Activated naive CD4-positive, alpha-beta T cell treated with anti-CD3 and anti-CD28 coated beads for 36 hours (primary cell): ENCODE data around the gene DGCR2. TPM values are rescaled to one million over a fixed set of nuclear protein-coding genes. Genes with fewer than 3 reads are reported as not detected.
"Not testable (repeated sequence)": the region's sequence is repeated elsewhere in the genome, so short reads cannot be mapped to it uniquely, and the experiment has no call there.

ENCODE experiments used
- CTCF ChIA-PET: fragments of 350-600 bp; sonication (Branson Sonifier 250); formaldehyde crosslinking; loops from one replicate; lab custom pipeline; 2021; ENCODE audit warnings: antibody characterized with exemption; lab: Charles Lee
- DNase-seq: peaks from one replicate; pipeline ENCODE4 v3.0.0-alpha.2; 2020
- H3K27ac Mint-ChIP-seq: one replicate; pipeline ENCODE4 v1.8.0; 2021; ENCODE audit warnings: mild to moderate bottlenecking, mixed read lengths
- H3K27me3 Mint-ChIP-seq: one replicate; pipeline ENCODE4 v1.8.0; 2021; ENCODE audit warnings: low read depth, mixed read lengths
- H3K36me3 Mint-ChIP-seq: one replicate; pipeline ENCODE4 v1.8.0; 2021; ENCODE audit warnings: low read depth, mixed read lengths
- H3K4me1 Mint-ChIP-seq: one replicate; pipeline ENCODE4 v1.8.0; 2021; ENCODE audit warnings: low read depth, mixed read lengths
- H3K4me3 Mint-ChIP-seq: one replicate; pipeline ENCODE4 v1.8.0; 2021; ENCODE audit warnings: mild to moderate bottlenecking, moderate library complexity, mixed read lengths
- H3K9me3 Mint-ChIP-seq: one replicate; pipeline ENCODE4 v1.8.0; 2021; ENCODE audit warnings: mixed read lengths
- intact Hi-C: fragments of 100-400 bp; cut with micrococcal nuclease; formaldehyde crosslinking; loops from one replicate; pipeline ENCODE4 v1.15.1; 2023
- total RNA-seq, 2 experiments: library from RNA; stranded (reverse); gene quantifications; one replicate each; pipeline ENCODE4 v1.2.3, GENCODE V29; 2021

The DGCR2 gene
- total RNA-seq, 2 experiments from 2014 or later: 15.4 to 16.4 TPM

- no peak overlapping the region for H3K27ac Mint-ChIP-seq
- H3K4me1 Mint-ChIP-seq: peaks cover 18% of the 10 kb centered on the region
- H3K36me3 Mint-ChIP-seq: peaks cover 7% of the 10 kb centered on the region
- no peaks in the 10 kb centered on the region for H3K27me3 Mint-ChIP-seq
- intact Hi-C loops: no loop called here
- no peak for DNase-seq
- CTCF ChIA-PET: interaction anchor here (1.2 kb wide), 1 partner anchor 14 kb away, joined by 5 read pairs; no protein-coding TSS in a partner anchor
- H3K9me3 Mint-ChIP-seq: no peaks in the 10 kb centered on the region
- H3K4me3 Mint-ChIP-seq: no peak overlapping the region
These were observed 25.7 kb downstream of the DGCR2 start for GRCh38 chr22:19096555-19096954.

GRCh38 chr22:19094393-19094997, 27.7 kb downstream of the DGCR2 start:
- Mint-ChIP-seq H3K27ac (no peak overlapping the region), H3K4me1 (peaks cover 17% of the 10 kb centered on the region), H3K27me3 (no peaks in the 10 kb centered on the region), H3K36me3 (peaks cover 6% of the 10 kb centered on the region), H3K4me3 (no peak overlapping the region), H3K9me3 (no peaks in the 10 kb centered on the region)
- CTCF ChIA-PET: no interaction called here
- DNase-seq: no peak
- intact Hi-C loops: no loop called here

GRCh38 chr22:19092725-19093124, 29.5 kb downstream of the DGCR2 start:
- Mint-ChIP-seq H3K36me3 (peaks cover 11% of the 10 kb centered on the region), H3K4me1 (peaks cover 7% of the 10 kb centered on the region), H3K4me3 (no peak overlapping the region), H3K27me3 (no peaks in the 10 kb centered on the region), H3K9me3 (no peaks in the 10 kb centered on the region), H3K27ac (peak overlapping the region; percentile 46)
- intact Hi-C loops: no loop called here
- CTCF ChIA-PET: interaction anchor here (0.6 kb wide), 1 partner anchor 12 kb away, joined by 3 read pairs; no protein-coding TSS in a partner anchor
- no peak for DNase-seq

GRCh38 chr22:19090586-19091127, 31.6 kb downstream of the DGCR2 start:
- intact Hi-C loops: no loop called here
- H3K9me3 Mint-ChIP-seq: no peaks in the 10 kb centered on the region
- peaks cover 9% of the 10 kb centered on the region for H3K36me3 Mint-ChIP-seq
- H3K4me1 Mint-ChIP-seq: peaks cover 8% of the 10 kb centered on the region
- H3K27ac Mint-ChIP-seq: no peak overlapping the region
- no peak overlapping the region for H3K4me3 Mint-ChIP-seq
- no peaks in the 10 kb centered on the region for H3K27me3 Mint-ChIP-seq
- DNase-seq: no peak
- CTCF ChIA-PET: no interaction called here

GRCh38 chr22:19090183-19090582, 32.0 kb downstream of the DGCR2 start:
- Mint-ChIP-seq H3K27ac (no peak overlapping the region), H3K4me3 (no peak overlapping the region), H3K27me3 (no peaks in the 10 kb centered on the region), H3K4me1 (peaks cover 11% of the 10 kb centered on the region), H3K9me3 (no peaks in the 10 kb centered on the region), H3K36me3 (peaks cover 12% of the 10 kb centered on the region)
- DNase-seq: no peak
- CTCF ChIA-PET: no interaction called here
- intact Hi-C loops: no loop called here

- Mint-ChIP-seq H3K4me3 (no peak overlapping the region), H3K27me3 (no peaks in the 10 kb centered on the region), H3K27ac (peak overlapping the region; percentile 67), H3K4me1 (peaks cover 11% of the 10 kb centered on the region), H3K9me3 (no peaks in the 10 kb centered on the region), H3K36me3 (peaks cover 14% of the 10 kb centered on the region)
- DNase-seq: no peak
- CTCF ChIA-PET: interaction anchor here (0.5 kb wide), 1 partner anchor 116 kb away, joined by 3 read pairs; no protein-coding TSS in a partner anchor
- intact Hi-C loops: no loop called here
These were observed 33.2 kb downstream of the DGCR2 start for GRCh38 chr22:19088866-19089595.

- Mint-ChIP-seq H3K9me3 (no peaks in the 10 kb centered on the region), H3K4me3 (no peak overlapping the region), H3K27ac (no peak overlapping the region), H3K36me3 (peaks cover 14% of the 10 kb centered on the region), H3K4me1 (peaks cover 9% of the 10 kb centered on the region), H3K27me3 (no peaks in the 10 kb centered on the region)
- CTCF ChIA-PET: no interaction called here
- no peak for DNase-seq
- intact Hi-C loops: no loop called here
These were observed 35.3 kb downstream of the DGCR2 start for GRCh38 chr22:19086896-19087295.

- Mint-ChIP-seq H3K27me3 (no peaks in the 10 kb centered on the region), H3K9me3 (no peaks in the 10 kb centered on the region), H3K4me1 (peaks cover 8% of the 10 kb centered on the region), H3K36me3 (peaks cover 14% of the 10 kb centered on the region), H3K27ac (no peak overlapping the region), H3K4me3 (no peak overlapping the region)
- intact Hi-C loops: no loop called here
- no peak for DNase-seq
- CTCF ChIA-PET: no interaction called here
These were observed 35.8 kb downstream of the DGCR2 start for GRCh38 chr22:19086417-19086816.

GRCh38 chr22:19085233-19085718, 36.9 kb downstream of the DGCR2 start:
- Mint-ChIP-seq H3K4me1 (peaks cover 8% of the 10 kb centered on the region), H3K27ac (no peak overlapping the region), H3K9me3 (no peaks in the 10 kb centered on the region), H3K27me3 (no peaks in the 10 kb centered on the region), H3K4me3 (no peak overlapping the region), H3K36me3 (peaks cover 14% of the 10 kb centered on the region)
- intact Hi-C loops: no loop called here
- DNase-seq: no peak
- CTCF ChIA-PET: no interaction called here

GRCh38 chr22:19084586-19084985, 37.6 kb downstream of the DGCR2 start:
- H3K27ac Mint-ChIP-seq, H3K4me3 Mint-ChIP-seq, intact Hi-C loops, DNase-seq, H3K9me3 Mint-ChIP-seq, CTCF ChIA-PET, H3K4me1 Mint-ChIP-seq, H3K27me3 Mint-ChIP-seq: not testable (repeated sequence)
- peaks cover 14% of the 10 kb centered on the region for H3K36me3 Mint-ChIP-seq

- H3K27me3 Mint-ChIP-seq, H3K4me3 Mint-ChIP-seq, DNase-seq, H3K9me3 Mint-ChIP-seq, H3K27ac Mint-ChIP-seq, intact Hi-C loops, H3K4me1 Mint-ChIP-seq, CTCF ChIA-PET: not testable (repeated sequence)
- peaks cover 12% of the 10 kb centered on the region for H3K36me3 Mint-ChIP-seq
These were observed 38.1 kb downstream of the DGCR2 start for GRCh38 chr22:19084126-19084525.

- H3K4me1 Mint-ChIP-seq: peaks cover 8% of the 10 kb centered on the region
- H3K27ac Mint-ChIP-seq: no peak overlapping the region
- H3K9me3 Mint-ChIP-seq: no peaks in the 10 kb centered on the region
- peaks cover 12% of the 10 kb centered on the region for H3K36me3 Mint-ChIP-seq
- no peaks in the 10 kb centered on the region for H3K27me3 Mint-ChIP-seq
- intact Hi-C loops: no loop called here
- CTCF ChIA-PET: no interaction called here
- no peak for DNase-seq
- no peak overlapping the region for H3K4me3 Mint-ChIP-seq
These were observed 39.4 kb downstream of the DGCR2 start for GRCh38 chr22:19082793-19083192.
